ENCODE data around the gene ADCY10.
"Not testable (repeated sequence)": the region's sequence is repeated elsewhere in the genome, so short reads cannot be mapped to it uniquely, and the experiment has no call there.

The ADCY10 gene

GRCh38 chr1:167913895-167914496 lies at the start of gene ADCY10:
Gene ADCY10 (minus strand): TSS chr1:167914134. CDS start chr1:167905140, 8,994 bp downstream.
- no peak for DNase-seq (ENCODE audit: low read depth, low spot score)

GRCh38 chr1:167957710-167958109 lies 43.8 kb upstream of the ADCY10 start:
- no peak for DNase-seq (ENCODE audit: low read depth, low spot score)

GRCh38 chr1:167955915-167956314 lies 42.0 kb upstream of the ADCY10 start:
- no peak for DNase-seq (ENCODE audit: low read depth, low spot score)

- no peak for DNase-seq (ENCODE audit: low read depth, low spot score)
These were observed 36.6 kb upstream of the ADCY10 start for GRCh38 chr1:167950569-167950968.

GRCh38 chr1:167949785-167950184 lies 35.9 kb upstream of the ADCY10 start:
- DNase-seq (ENCODE audit: low read depth, low spot score) = no peak

- DNase-seq (ENCODE audit: low read depth, low spot score) = no peak
These were observed 33.8 kb upstream of the ADCY10 start for GRCh38 chr1:167947733-167948132.

- DNase-seq (ENCODE audit: low read depth, low spot score) = no peak
These were observed 29.6 kb upstream of the ADCY10 start for GRCh38 chr1:167943541-167943940.

GRCh38 chr1:167940264-167940663 lies 26.3 kb upstream of the ADCY10 start:
- no peak for DNase-seq (ENCODE audit: low read depth, low spot score)

- no peak for DNase-seq (ENCODE audit: low read depth, low spot score)
These were observed 24.2 kb upstream of the ADCY10 start for GRCh38 chr1:167938080-167938636.

GRCh38 chr1:167937709-167938010 lies 23.7 kb upstream of the ADCY10 start:
- DNase-seq (ENCODE audit: low read depth, low spot score) = no peak

- peak; percentile 80 for DNase-seq (ENCODE audit: low read depth, low spot score)
These were observed 23.2 kb upstream of the ADCY10 start, which contains the start of gene MPC2 for GRCh38 chr1:167936930-167937708. Gene MPC2 (minus strand): TSS chr1:167937072. CDS start chr1:167935841, 1,231 bp downstream.

GRCh38 chr1:167936068-167936929 lies 22.4 kb upstream of the ADCY10 start, which contains the start of gene DCAF6:
Gene DCAF6 (plus strand): TSS chr1:167936683. CDS start chr1:167936912, 229 bp downstream.
- peak; percentile 99 for DNase-seq (ENCODE audit: low read depth, low spot score)

- DNase-seq (ENCODE audit: low read depth, low spot score) = peak; percentile 72
These were observed 21.5 kb upstream of the ADCY10 start for GRCh38 chr1:167935216-167936067.

GRCh38 chr1:167934426-167935215 lies 20.7 kb upstream of the ADCY10 start:
- DNase-seq (ENCODE audit: low read depth, low spot score) = no peak

GRCh38 chr1:167933788-167934187 lies 19.9 kb upstream of the ADCY10 start:
- DNase-seq (ENCODE audit: low read depth, low spot score) = no peak

GRCh38 chr1:167929725-167930124 lies 15.8 kb upstream of the ADCY10 start:
- DNase-seq (ENCODE audit: low read depth, low spot score) = no peak

GRCh38 chr1:167928919-167929318 lies 15.0 kb upstream of the ADCY10 start:
- not testable (repeated sequence) for DNase-seq (ENCODE audit: low read depth, low spot score)

GRCh38 chr1:167928457-167928852 lies 14.5 kb upstream of the ADCY10 start:
- no peak for DNase-seq (ENCODE audit: low read depth, low spot score)

- DNase-seq (ENCODE audit: low read depth, low spot score) = no peak
These were observed 13.3 kb upstream of the ADCY10 start for GRCh38 chr1:167927046-167927754.
